ENCODE data around the gene FEM1B.

Gene FEM1B

DNA sequence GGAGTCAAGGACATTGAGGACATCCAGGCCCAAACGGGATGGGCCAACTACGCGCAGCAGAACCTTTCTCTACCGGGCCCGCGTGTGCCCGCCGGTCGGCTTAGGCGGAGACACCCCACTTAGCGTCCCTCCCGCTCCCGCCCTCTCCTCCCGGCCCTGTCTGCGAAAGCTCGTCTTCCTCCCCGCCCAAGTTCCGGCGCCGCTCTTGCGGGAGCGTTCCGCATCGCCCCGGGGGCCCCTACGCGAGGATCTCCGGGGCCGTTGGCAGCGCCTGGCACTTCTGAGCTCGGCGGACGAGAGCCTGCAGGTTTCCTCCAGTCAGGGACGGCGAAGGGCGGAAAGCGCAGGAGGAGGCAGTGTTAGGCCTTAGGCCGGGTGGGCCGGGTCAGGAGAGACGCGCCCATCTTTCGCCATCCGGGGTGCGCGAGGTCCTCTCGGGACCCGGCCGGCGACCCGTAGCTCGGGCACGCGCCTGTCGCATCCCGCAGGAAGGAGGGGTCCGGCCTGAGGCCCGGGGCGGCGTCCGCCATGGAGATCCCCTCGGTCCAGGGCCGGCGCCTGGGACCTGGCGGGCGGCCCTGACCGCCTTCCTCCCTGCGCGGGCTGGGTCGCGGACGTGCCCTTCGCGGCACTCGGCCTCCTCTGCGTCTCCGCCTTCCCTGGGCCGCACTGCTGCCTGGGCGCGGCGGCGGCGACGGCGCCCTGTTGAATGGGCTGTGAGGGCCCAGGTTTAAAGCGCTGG is at the start of gene FEM1B:
Gene FEM1B, plus strand, starts transcription at position 143 of the 742 bp plus-strand sequence. CDS start 673 bp downstream, outside the sequence.
- Histone ChIP-seq H3K27me3 (no peaks in the 10 kb centered on the region), H3K9me3 (no peaks in the 10 kb centered on the region), H3K4me1 (ENCODE audit: control insufficient read depth in 1 of 2, insufficient read depth in 1 of 2, low read depth in 1 of 2, low read length in 1 of 2) (peaks cover 50 to 57% of the 10 kb centered on the region in 2 experiments), H3K36me3 (no peaks in the 10 kb centered on the region), H3K4me3 (ENCODE audit: low read depth in 1 of 2, low read length in 1 of 2) (peak within 1 kb of the TSS; percentile 81 to 93), H3K27ac (peak within 1 kb of the TSS; percentile 96)
- TF ChIP-seq, protein P1, sequence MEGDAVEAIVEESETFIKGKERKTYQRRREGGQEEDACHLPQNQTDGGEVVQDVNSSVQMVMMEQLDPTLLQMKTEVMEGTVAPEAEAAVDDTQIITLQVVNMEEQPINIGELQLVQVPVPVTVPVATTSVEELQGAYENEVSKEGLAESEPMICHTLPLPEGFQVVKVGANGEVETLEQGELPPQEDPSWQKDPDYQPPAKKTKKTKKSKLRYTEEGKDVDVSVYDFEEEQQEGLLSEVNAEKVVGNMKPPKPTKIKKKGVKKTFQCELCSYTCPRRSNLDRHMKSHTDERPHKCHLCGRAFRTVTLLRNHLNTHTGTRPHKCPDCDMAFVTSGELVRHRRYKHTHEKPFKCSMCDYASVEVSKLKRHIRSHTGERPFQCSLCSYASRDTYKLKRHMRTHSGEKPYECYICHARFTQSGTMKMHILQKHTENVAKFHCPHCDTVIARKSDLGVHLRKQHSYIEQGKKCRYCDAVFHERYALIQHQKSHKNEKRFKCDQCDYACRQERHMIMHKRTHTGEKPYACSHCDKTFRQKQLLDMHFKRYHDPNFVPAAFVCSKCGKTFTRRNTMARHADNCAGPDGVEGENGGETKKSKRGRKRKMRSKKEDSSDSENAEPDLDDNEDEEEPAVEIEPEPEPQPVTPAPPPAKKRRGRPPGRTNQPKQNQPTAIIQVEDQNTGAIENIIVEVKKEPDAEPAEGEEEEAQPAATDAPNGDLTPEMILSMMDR (IDR thresholded peaks at IDR 0.05) = peak; percentile 13

DNA sequence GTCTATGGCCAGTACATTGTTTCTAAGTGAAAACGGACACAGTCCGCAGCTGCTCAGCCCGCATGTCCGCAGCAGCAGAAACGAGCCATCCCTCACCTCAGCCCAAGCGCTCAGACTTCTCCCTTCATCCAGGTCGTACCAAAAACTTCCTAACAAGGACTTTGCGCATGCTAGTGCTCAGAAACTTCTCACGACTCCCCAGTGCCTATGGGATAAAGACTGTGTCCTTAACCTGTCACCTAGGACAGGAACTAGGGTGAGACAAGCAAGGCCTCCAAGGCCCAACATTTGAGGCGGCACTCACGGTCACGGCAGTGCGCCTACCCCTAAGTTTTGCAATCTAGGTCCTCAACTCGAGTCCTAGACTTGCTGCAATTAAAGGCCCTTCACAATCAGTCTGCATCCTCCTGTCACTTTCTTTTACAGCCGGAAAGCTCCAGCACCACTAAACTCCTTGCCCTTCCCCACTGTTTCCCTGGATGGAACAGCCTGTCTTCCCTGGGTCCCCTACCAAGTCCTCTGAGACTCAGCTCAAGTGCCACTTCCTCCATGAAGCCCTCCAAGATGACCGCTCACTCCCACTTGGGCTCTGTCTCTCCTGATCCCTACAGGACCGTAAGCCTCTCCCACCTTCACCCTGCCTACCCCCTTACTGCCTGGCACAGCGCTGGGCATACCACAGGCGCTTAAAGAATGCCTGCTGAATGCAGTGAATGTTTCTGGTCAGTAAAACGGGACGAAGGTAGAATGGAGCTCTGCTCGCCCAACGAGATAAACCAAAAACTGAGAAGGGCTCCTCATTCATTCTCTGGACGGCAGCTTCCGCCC is 49.2 kb upstream of the FEM1B start:
- Histone ChIP-seq H3K27me3 (no peaks in the 10 kb centered on the region), H3K4me3 (ENCODE audit: low read depth in 1 of 2, low read length in 1 of 2) (peak overlapping the region; percentile 79 to 91), H3K27ac (peak overlapping the region; percentile 81), H3K4me1 (ENCODE audit: control insufficient read depth in 1 of 2, insufficient read depth in 1 of 2, low read depth in 1 of 2, low read length in 1 of 2) (peaks cover 20 to 35% of the 10 kb centered on the region in 2 experiments), H3K36me3 (no peaks in the 10 kb centered on the region), H3K9me3 (no peaks in the 10 kb centered on the region)
- TF ChIP-seq, protein P1 (IDR thresholded peaks at IDR 0.05) = no peak

DNA sequence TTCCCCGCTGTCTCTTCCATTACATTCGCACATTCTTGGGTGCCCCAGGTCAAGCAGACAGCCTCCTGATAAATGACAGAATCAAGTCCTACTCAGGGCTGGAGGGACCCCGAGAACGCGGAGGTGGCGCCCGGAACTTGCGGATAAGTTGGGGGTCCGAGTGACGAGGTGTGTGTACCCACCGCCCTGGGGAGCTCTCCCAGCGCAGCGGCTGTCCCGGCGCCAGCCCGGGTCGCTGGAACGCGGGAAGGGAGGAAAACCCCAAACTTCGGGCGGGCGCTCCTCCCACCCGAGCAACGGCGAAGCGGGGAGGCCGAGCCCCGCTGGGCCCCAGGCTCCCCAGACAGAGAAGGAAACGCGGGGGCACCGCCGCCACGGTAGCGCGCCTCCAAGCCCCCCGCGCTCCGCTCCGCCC is 48.6 kb upstream of the FEM1B start:
- Histone ChIP-seq H3K27ac (peak overlapping the region; percentile 81), H3K9me3 (no peaks in the 10 kb centered on the region), H3K4me1 (ENCODE audit: control insufficient read depth in 1 of 2, insufficient read depth in 1 of 2, low read depth in 1 of 2, low read length in 1 of 2) (peaks cover 20 to 41% of the 10 kb centered on the region in 2 experiments), H3K36me3 (no peaks in the 10 kb centered on the region), H3K4me3 (ENCODE audit: low read depth in 1 of 2, low read length in 1 of 2) (peak overlapping the region; percentile 79 to 91), H3K27me3 (no peaks in the 10 kb centered on the region)
- TF ChIP-seq, protein P1 (IDR thresholded peaks at IDR 0.05) = no peak

DNA sequence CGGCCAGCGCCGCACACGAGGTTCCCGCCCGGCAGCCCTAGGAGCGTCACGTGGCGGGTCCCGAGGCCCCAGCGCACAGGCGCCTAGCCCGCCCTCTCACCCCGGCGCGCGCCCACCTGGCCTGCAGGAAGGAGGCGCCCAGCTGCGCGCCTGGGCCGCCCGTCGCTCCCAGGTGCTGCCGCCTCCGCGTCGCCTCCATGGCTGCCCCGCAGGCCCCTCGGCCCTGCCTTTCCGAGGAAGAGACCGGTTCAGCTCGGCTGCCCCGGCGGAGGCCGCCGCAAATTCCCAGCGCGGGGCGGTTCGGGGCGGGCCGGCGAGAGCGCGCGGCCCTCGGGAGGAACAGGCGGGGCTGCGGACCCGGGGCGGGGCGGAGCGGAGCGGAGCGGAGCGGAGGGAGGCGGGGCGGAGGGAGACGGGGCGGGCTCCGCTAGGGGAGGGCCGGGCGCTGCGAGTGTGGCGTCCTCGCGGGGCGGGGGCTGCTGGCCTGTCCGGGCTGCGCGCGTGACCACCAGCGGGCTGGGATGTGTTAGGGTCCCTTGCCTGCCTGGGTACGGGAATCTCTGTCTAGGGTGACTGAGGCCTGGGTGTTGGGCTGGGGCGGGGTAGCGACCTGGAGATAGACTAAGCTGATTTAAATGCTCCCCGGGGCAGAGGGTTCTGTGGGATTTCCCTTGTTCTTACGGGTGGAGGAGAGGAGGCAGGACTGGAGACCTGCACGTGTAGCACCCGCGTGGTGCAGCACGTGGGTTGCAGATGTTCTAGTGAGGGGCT is 48.0 kb upstream of the FEM1B start, which contains the start of gene CLN6:
Gene CLN6, minus strand, starts transcription at position 343 of the 771 bp plus-strand sequence. Its CDS starts 144 bp downstream, at position 199.
- TF ChIP-seq, protein P1 (IDR thresholded peaks at IDR 0.05) = peak; percentile 60

More for the DNA sequence above, 48.0 kb upstream of the FEM1B start, which contains the start of gene CLN6:
- Histone ChIP-seq H3K36me3 (no peaks in the 10 kb centered on the region), H3K9me3 (no peaks in the 10 kb centered on the region), H3K27ac (peak within 1 kb of the TSS; percentile 81), H3K27me3 (no peaks in the 10 kb centered on the region), H3K4me1 (ENCODE audit: control insufficient read depth in 1 of 2, insufficient read depth in 1 of 2, low read depth in 1 of 2, low read length in 1 of 2) (peaks cover 20 to 42% of the 10 kb centered on the region in 2 experiments), H3K4me3 (ENCODE audit: low read depth in 1 of 2, low read length in 1 of 2) (peak within 1 kb of the TSS; percentile 79 to 91)
